ENCODE data around the gene A1BG.

GRCh38 chr19:58382997-58383603 is 29.8 kb upstream of the A1BG start:
- TF ChIP-seq, protein P1, sequence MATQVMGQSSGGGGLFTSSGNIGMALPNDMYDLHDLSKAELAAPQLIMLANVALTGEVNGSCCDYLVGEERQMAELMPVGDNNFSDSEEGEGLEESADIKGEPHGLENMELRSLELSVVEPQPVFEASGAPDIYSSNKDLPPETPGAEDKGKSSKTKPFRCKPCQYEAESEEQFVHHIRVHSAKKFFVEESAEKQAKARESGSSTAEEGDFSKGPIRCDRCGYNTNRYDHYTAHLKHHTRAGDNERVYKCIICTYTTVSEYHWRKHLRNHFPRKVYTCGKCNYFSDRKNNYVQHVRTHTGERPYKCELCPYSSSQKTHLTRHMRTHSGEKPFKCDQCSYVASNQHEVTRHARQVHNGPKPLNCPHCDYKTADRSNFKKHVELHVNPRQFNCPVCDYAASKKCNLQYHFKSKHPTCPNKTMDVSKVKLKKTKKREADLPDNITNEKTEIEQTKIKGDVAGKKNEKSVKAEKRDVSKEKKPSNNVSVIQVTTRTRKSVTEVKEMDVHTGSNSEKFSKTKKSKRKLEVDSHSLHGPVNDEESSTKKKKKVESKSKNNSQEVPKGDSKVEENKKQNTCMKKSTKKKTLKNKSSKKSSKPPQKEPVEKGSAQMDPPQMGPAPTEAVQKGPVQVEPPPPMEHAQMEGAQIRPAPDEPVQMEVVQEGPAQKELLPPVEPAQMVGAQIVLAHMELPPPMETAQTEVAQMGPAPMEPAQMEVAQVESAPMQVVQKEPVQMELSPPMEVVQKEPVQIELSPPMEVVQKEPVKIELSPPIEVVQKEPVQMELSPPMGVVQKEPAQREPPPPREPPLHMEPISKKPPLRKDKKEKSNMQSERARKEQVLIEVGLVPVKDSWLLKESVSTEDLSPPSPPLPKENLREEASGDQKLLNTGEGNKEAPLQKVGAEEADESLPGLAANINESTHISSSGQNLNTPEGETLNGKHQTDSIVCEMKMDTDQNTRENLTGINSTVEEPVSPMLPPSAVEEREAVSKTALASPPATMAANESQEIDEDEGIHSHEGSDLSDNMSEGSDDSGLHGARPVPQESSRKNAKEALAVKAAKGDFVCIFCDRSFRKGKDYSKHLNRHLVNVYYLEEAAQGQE (IDR thresholded peaks at IDR 0.05; ENCODE audit: insufficient replicate concordance, low read depth): no peak
- no peak for TF ChIP-seq CTCF (IDR thresholded peaks at IDR 0.05; ENCODE audit: insufficient read depth, low read length)
